Measurements from ENCODE around the gene ZNF500.

GRCh38 chr16:4801962-4802658 is 35.1 kb upstream of the ZNF500 start, which contains the start of gene ROGDI:
- TF ChIP-seq, protein P1, sequence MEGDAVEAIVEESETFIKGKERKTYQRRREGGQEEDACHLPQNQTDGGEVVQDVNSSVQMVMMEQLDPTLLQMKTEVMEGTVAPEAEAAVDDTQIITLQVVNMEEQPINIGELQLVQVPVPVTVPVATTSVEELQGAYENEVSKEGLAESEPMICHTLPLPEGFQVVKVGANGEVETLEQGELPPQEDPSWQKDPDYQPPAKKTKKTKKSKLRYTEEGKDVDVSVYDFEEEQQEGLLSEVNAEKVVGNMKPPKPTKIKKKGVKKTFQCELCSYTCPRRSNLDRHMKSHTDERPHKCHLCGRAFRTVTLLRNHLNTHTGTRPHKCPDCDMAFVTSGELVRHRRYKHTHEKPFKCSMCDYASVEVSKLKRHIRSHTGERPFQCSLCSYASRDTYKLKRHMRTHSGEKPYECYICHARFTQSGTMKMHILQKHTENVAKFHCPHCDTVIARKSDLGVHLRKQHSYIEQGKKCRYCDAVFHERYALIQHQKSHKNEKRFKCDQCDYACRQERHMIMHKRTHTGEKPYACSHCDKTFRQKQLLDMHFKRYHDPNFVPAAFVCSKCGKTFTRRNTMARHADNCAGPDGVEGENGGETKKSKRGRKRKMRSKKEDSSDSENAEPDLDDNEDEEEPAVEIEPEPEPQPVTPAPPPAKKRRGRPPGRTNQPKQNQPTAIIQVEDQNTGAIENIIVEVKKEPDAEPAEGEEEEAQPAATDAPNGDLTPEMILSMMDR (IDR thresholded peaks at IDR 0.05; ENCODE audit: low read length), result no peak
- no peak for TF ChIP-seq EZH2 (IDR thresholded peaks at IDR 0.05; ENCODE audit: borderline replicate concordance, low read length)
